COLO668 (cell line): ENCODE measurements around the gene LRRC28.

ENCODE experiments used
- DNase-seq: peaks from one replicate; lab custom pipeline; 2025; ENCODE audit not compliant: unreplicated experiment; lab: John Stamatoyannopoulos, UW

The LRRC28 gene

GRCh38 chr15:99341786-99342185, 90.5 kb downstream of the LRRC28 start:
- no peak for DNase-seq

DNA sequence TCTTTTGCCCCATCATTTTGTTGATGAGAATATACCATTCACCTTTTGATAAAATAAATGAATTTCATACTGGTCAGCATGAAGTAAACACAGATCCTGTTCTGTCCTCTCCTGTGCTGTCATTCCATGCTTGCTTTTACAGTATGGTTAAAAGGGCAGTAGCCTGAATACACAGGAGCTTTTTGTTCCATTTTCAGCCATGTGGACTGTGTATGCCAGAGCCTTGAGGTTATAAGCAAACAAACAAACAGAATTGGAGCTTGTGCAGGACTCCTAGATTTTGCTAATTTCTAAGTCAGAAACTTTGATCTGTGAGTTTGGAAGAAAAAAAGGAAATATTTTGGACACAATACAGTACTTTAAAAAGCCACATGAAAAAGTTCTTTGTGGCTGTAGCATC, 91.9 kb downstream of the LRRC28 start:
- no peak for DNase-seq

GRCh38 chr15:99343881-99344551, 92.7 kb downstream of the LRRC28 start:
- no peak for DNase-seq

- DNase-seq, result no peak
These were observed 93.4 kb downstream of the LRRC28 start for GRCh38 chr15:99344639-99345038.

DNA sequence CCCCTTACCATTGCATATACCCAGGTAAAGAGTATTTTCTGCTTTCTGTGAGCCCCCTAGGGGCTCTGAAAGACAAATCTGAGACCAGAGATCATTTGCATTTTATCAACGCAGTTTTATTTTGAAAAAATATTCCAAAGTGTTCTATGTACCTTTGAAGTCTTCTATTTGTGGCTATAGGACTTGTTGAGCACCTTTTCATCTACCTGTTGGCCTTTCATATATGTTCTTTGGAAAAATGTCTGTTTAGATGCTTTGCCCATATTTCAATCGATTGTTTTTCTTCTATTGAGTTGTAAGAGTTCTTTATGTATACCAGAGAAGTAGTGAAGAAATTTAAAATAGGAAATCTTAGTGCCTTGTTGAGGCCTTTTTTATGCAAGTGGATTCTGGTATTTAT, 94.0 kb downstream of the LRRC28 start:
- no peak for DNase-seq

- DNase-seq, result no peak
These were observed 94.7 kb downstream of the LRRC28 start for GRCh38 chr15:99345832-99346462.

GRCh38 chr15:99347574-99347973, 96.3 kb downstream of the LRRC28 start:
- DNase-seq, result no peak

GRCh38 chr15:99348412-99348811, 97.1 kb downstream of the LRRC28 start:
- DNase-seq, result no peak

DNA sequence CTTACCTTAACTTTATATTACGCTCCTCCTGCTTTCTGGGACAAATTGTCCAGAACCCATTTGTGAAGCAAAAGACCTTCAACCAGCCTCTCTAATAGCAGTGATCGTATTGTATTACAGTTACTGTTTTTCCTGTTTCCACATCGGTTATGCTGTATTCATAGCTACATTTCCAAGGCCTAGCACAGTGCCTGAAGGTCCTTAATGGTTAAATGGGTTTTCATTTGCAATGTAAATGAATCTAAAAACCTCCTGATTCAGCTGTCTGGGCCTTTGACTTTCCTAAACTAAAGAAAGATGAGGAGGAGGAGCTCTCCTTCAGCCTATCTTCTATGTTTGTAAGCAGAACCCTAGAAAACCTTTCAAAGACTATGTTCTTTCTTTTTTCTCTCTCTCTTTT, 99.1 kb downstream of the LRRC28 start:
- DNase-seq, result no peak

DNA sequence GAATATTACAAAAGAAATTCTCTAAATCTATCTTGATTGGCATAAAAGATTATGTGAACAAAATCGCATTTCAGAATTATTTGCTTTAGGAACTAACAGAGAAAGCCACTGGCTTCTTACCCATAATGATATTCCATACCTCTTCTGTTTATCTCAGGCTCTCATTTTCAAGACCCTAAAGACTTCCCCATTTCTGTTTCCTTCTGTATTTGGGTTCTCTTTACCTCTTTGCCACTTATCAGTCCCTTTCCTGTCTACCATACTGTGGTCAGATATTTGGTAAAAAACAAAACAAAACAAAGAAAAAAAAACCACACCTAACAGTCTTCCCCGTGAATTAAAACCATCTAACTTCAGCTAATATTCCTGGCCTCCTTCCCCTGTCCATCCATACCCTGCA, 108.5 kb downstream of the LRRC28 start:
- no peak for DNase-seq

DNA sequence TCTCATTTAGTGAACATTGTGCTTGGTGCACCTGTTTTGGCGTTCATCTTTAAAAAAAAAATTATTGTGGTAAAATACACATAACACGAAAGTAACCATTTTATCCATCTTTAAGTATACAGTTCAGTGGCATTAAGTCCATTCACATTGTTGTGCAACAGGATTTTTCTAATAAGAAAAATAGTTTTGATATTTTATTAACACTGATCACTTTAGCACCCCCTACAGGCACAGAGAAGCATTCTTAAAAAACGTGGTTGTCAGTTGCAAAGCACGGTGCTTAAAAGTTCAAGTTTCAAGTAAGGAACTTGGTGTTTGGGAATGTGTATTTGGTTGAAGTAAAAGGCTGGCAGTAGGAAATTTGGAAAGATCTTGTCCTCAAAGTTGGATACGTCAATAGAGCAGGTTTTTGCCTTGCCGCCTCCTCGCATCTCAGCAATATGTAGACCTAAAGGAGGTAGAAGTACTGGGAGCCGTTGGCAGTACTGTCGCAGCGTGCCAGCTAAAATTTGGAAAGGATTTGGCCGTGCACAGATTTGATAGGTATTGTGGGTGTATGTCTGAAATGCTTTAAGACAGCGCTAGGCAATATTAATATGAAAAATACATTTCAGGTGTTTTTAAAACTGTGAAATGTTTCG, 110.4 kb downstream of the LRRC28 start:
- no peak for DNase-seq

GRCh38 chr15:99365242-99365641, 114.0 kb downstream of the LRRC28 start:
- no peak for DNase-seq

DNA sequence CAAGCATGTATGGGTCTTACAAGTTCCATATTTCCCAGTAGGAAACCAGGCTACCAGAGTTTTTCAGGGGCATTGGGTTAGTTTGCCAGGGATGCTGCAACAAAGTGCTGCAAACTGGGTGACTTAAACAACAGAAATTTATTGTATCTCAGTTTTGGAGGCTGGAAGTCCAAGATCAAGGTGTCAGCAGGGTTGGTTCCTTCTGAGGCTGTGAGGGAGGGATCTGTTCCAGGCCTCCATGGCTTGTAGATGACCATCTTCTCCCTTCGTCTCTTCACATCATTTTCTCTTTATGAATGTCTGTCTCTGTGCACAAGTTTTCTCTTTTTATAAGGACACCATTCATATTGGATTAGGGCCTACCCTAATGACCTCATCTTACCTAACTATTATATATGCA, 114.7 kb downstream of the LRRC28 start:
- no peak for DNase-seq

DNA sequence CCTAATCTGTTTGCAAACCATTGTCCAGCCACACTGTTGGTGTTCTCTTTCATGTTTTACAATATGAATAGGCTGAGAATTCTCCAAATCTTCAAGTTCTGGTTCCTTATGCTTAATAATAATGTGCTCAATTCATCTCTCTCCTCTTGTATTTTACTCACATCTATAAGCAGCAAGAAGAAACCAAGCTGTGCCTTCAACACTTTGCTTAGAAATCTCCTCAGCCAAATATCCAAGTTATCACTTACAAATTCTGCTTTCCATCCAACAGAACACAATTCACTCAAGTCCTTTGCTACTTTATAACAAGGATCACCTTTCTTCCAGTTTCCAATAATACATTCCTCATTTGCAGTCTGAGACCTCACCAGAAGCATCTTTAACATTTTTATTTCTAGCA, 117.5 kb downstream of the LRRC28 start:
- no peak for DNase-seq

DNA sequence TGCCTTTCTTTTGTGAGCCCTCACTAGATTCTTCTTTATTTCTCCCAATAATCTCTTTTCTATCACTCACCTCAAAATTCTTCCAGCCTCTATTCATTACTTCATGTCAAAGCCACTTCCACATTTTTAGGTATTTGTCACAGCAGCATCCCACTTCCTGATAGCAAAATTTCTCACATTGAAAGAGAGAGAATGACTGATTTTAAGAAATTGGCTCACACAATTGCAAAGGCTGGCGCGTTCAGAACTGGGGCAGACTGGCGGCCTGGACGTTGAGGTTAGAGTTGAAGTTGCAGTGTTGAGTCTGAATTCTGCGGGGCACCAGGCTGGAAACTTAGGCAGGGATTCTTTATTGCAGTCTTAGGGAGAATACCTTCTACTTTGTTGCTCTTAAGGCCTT, 117.9 kb downstream of the LRRC28 start:
- DNase-seq, result no peak

DNA sequence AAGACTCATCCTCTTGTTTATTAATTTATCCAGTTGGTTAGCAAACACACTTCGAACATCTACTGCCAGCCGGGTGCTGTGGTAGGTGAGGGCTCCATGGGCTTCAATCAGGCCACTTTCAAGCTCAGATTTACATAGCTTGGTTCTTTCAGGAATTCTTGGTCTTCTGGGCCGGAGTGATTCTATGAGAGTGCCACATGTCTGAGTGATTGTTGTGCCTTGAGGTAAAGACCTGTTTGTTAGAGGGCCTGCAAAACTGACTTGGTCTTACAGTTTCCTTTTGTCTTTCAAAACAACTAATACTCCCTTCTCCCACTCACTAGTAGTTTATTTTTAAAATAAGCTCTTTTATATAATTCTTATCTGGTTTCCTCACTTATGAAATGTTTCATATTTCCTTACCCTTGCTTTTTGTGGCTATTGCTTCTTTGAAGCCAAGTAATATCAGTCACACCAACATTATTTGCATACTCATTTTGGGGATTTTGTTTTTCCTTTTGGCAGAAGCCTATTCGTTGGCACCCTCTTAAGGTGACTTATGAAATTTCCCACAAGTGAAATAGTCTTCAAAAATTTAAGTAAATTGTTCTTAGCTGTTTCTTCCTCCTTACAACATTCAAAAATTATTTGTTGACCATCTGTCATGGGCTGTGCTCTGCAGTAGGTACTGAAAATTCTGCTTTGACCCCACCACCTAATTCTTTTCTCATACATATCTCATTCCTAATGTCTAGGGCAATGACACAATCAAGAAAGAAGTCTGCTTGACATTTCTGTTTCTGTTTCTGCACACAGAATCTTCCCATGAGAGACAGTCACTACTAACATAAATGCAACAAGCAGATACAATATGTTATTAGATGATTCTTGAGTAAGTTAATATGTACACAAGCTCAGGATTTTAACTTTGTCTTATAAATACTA, 120.2 kb downstream of the LRRC28 start:
- DNase-seq, result no peak

DNA sequence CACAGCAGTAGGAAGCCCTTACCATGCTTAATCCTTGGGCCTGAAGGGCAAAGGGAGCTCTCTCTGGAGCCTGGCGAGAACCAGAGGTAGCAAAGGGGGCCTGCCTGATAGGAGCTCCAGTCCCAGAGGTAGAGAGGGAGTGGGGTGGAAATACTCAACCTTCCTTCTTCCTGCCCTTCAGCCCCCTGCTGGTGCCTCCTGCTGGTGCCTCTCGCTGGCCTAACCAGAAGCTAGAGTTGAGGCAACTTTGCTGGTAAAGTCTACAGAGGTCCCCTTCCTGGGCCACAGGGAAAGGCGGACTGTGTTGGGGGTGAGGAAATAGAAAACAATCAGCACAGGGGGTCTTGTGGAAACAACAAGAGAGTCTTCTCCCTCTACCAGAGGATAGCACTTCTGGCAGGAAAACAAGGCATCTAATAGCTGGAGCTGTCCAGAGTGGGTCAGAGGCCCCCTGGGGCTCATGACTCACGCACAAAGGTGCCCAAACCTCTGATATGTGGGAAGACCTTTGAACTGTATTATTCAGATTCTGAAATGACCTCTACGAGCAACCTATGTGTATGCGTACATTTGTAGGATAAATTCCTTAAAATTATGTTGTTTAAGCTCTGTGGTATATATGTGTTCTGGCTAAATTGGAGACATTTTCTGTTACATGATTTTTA, 133.9 kb downstream of the LRRC28 start:
- DNase-seq, result no peak

GRCh38 chr15:99385865-99386264, 134.6 kb downstream of the LRRC28 start:
- DNase-seq, result no peak

- DNase-seq, result no peak
These were observed 135.1 kb downstream of the LRRC28 start for GRCh38 chr15:99386391-99386790.

GRCh38 chr15:99387421-99388168, 136.3 kb downstream of the LRRC28 start:
- DNase-seq, result no peak
